Left ventricle myocardium inferior (tissue), 1 donor: Measurements from ENCODE around the gene RSL24D1. TPM values are rescaled to one million over a fixed set of nuclear protein-coding genes. Genes with fewer than 3 reads are reported as not detected.

Experiments
- DNase-seq: peaks from one replicate; pipeline ENCODE4 v3.0.0-alpha.2; 2020
- H3K27ac ChIP-seq: fragments of 200-600 bp; replicated peaks from 2 replicates; pipeline ENCODE4 v1.8.0; 2021
- H3K27me3 ChIP-seq: fragments of 200-600 bp; 2 replicates; pipeline ENCODE4 v1.8.0; 2021; ENCODE audit warnings: low read depth
- H3K36me3 ChIP-seq: fragments of 200-600 bp; 2 replicates; pipeline ENCODE4 v1.8.0; 2021
- H3K4me1 ChIP-seq: fragments of 200-600 bp; 2 replicates; pipeline ENCODE4 v1.8.0; 2021
- H3K4me3 ChIP-seq: fragments of 200-600 bp; 2 replicates; pipeline ENCODE4 v1.8.0; 2021; ENCODE audit warnings: mild to moderate bottlenecking, moderate library complexity
- H3K9me3 ChIP-seq: fragments of 200-600 bp; replicated peaks from 2 replicates; pipeline ENCODE4 v1.8.0; 2021
- CTCF ChIP-seq: fragments of 200-600 bp; IDR thresholded peaks from 2 replicates; pipeline ENCODE4 v1.8.0; 2021; ENCODE audit warnings: antibody characterized with exemption, mild to moderate bottlenecking, borderline replicate concordance
- intact Hi-C: fragments of 100-400 bp; cut with micrococcal nuclease; formaldehyde crosslinking; loops from one replicate; pipeline ENCODE4 v1.11.0; 2022
- total RNA-seq: library from RNA; stranded (reverse); fragmentation: NEBNext Ultra II Directional; extraction: Animal tissue kit (Norgen Biotek cat#: 25700); gene quantifications from one replicate; pipeline ENCODE4 v1.2.1, GENCODE V29; 2021
- donor health status: DM: no; HTN: yes; CAD: no; lungs with severe emphysema.

Gene RSL24D1
- total RNA-seq, 1 donor from 2014 or later, result 44.4 TPM

DNA sequence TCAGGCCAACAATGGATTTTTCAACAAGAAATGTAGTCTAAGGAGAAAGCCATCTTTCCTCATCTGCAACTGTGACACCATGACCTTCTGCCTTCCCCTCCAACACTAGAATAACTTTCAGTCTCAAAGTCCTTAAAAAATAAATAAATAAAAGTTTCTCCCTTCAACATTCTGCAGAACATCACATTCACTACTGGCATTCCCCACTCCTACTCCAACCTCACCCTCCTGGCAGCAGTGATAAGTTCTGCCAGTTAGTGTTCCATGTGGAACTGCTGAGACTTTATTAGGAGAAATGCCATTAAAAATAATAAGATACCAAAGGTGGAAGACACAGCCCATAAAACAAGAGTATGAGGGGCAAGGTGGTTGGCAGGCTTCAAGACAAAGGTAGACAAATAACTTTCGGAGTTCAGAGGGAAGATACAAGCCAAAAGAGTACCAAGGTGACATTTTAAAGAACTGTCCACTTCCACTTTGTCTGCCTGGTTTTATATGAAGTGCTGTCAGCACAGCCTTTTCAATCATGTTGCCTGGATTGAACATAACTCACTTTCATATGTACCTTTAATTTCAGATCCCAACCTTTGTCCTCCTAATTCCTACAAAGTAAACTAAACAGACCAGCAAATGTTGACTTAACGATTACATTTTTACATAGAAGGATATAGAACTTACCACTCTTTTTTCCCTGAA lies 37.5 kb upstream of the RSL24D1 start:
- H3K27me3 ChIP-seq, result no peaks in the 10 kb centered on the region
- TF ChIP-seq CTCF, result no peak

GRCh38 chr15:55231455-55231854 lies 34.7 kb upstream of the RSL24D1 start:
- DNase-seq, result no peak
- Histone ChIP-seq H3K9me3 (no peaks in the 10 kb centered on the region), H3K4me1 (no peaks in the 10 kb centered on the region), H3K36me3 (no peaks in the 10 kb centered on the region), H3K4me3 (no peak overlapping the region), H3K27ac (no peak overlapping the region), H3K27me3 (no peaks in the 10 kb centered on the region)
- intact Hi-C loops, result no loop called here
- TF ChIP-seq CTCF, result no peak

More for the DNA sequence above, 37.5 kb upstream of the RSL24D1 start:
- H3K27ac ChIP-seq, result no peak overlapping the region
- no peak overlapping the region for H3K4me3 ChIP-seq
- DNase-seq, result no peak
- H3K36me3 ChIP-seq, result no peaks in the 10 kb centered on the region
- H3K4me1 ChIP-seq, result no peaks in the 10 kb centered on the region
- intact Hi-C loops, result no loop called here
- H3K9me3 ChIP-seq, result no peaks in the 10 kb centered on the region

- Histone ChIP-seq H3K27ac (no peak overlapping the region), H3K36me3 (no peaks in the 10 kb centered on the region), H3K4me1 (no peaks in the 10 kb centered on the region), H3K4me3 (no peak overlapping the region), H3K27me3 (no peaks in the 10 kb centered on the region), H3K9me3 (no peaks in the 10 kb centered on the region)
- no peak for DNase-seq
- intact Hi-C loops, result no loop called here
- TF ChIP-seq CTCF, result no peak
Measured at GRCh38 chr15:55230953-55231352, 34.2 kb upstream of the RSL24D1 start.

GRCh38 chr15:55230051-55230670 lies 33.4 kb upstream of the RSL24D1 start:
- Histone ChIP-seq H3K36me3 (no peaks in the 10 kb centered on the region), H3K9me3 (no peaks in the 10 kb centered on the region), H3K27ac (no peak overlapping the region), H3K27me3 (no peaks in the 10 kb centered on the region), H3K4me3 (no peak overlapping the region), H3K4me1 (no peaks in the 10 kb centered on the region)
- no peak for DNase-seq
- intact Hi-C loops, result no loop called here
- TF ChIP-seq CTCF, result no peak

- H3K4me1 ChIP-seq, result no peaks in the 10 kb centered on the region
- intact Hi-C loops, result no loop called here
- no peaks in the 10 kb centered on the region for H3K36me3 ChIP-seq
- no peak for DNase-seq
- no peaks in the 10 kb centered on the region for H3K27me3 ChIP-seq
- H3K9me3 ChIP-seq, result no peaks in the 10 kb centered on the region
- TF ChIP-seq CTCF, result no peak
- H3K27ac ChIP-seq, result no peak overlapping the region
- H3K4me3 ChIP-seq, result no peak overlapping the region
Measured at GRCh38 chr15:55226127-55226526, 29.4 kb upstream of the RSL24D1 start.
